HUES64 (cell line): ENCODE measurements around the gene RAB6A.
"Not testable (repeated sequence)": the region's sequence is repeated elsewhere in the genome, so short reads cannot be mapped to it uniquely, and the experiment has no call there.

Source experiments
- H3K27ac ChIP-seq: 2 replicates; pipeline ENCODE4 v1.7.0; 2013; ENCODE audit warnings: low read depth, low read length, inconsistent platforms
- H3K27me3 ChIP-seq: 2 replicates; pipeline ENCODE4 v1.6.1; 2013; ENCODE audit warnings: mild to moderate bottlenecking, low read length; ENCODE audit not compliant: insufficient read depth
- H3K36me3 ChIP-seq: 2 replicates; pipeline ENCODE4 v1.6.1; 2013; ENCODE audit warnings: mild to moderate bottlenecking, low read length; ENCODE audit not compliant: insufficient read depth
- H3K4me1 ChIP-seq: 2 replicates; pipeline ENCODE4 v1.6.1; 2013; ENCODE audit warnings: mild to moderate bottlenecking, low read length, moderate library complexity; ENCODE audit not compliant: insufficient read depth
- H3K4me3 ChIP-seq: 2 replicates; pipeline ENCODE4 v1.5.1; 2013; ENCODE audit warnings: mild to moderate bottlenecking, low read length, moderate library complexity
- H3K9ac ChIP-seq: 2 replicates; pipeline ENCODE4 v1.6.1; 2013; ENCODE audit warnings: mild to moderate bottlenecking, low read depth, low read length
- H3K9me3 ChIP-seq: 2 replicates; pipeline ENCODE4 v1.6.1; 2013; ENCODE audit warnings: low read depth, low read length; ENCODE audit not compliant: insufficient read depth
- WGBS: fragments of 150-250, 120-280 bp; methylation state at CpG from one replicate; pipeline ENCODE4 v1.1.7; 2013; ENCODE audit warnings: missing lambda C conversion rate; 5-methylcytosine and 5-hydroxymethylcytosine counted together

Gene RAB6A

DNA sequence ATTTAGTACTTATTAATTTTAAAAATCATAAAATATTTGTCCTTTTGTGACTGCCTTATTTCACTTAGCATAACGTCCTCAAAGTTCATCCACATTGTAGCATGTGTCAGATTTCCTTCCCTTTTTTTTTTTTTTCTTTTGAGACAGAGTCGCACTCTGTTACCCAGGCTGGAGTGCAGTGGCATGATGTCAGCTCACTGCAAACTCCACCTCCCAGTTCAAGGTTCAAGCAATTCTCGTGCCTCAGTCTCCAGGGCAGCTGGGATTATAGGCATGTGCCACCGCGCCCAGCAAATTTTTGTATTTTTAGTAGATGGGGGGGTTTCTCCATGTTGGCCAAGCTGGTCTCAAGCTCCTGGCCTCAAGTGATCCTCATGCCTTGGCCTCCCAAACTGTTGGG is 10.6 kb downstream of the RAB6A start:
- Histone ChIP-seq H3K4me3 (no peak overlapping the region), H3K4me1 (no peaks in the 10 kb centered on the region), H3K9ac (no peak overlapping the region), H3K27me3 (no peaks in the 10 kb centered on the region), H3K27ac (no peak overlapping the region), H3K9me3 (no peaks in the 10 kb centered on the region), H3K36me3 (no peaks in the 10 kb centered on the region)
- 90% methylated on average over 5 of the region's 5 CpGs for WGBS

GRCh38 chr11:73749118-73749517 is 11.8 kb downstream of the RAB6A start:
- H3K27ac ChIP-seq, result no peak overlapping the region
- H3K4me3 ChIP-seq, result no peak overlapping the region
- H3K36me3 ChIP-seq, result no peaks in the 10 kb centered on the region
- H3K27me3 ChIP-seq, result no peaks in the 10 kb centered on the region
- no peaks in the 10 kb centered on the region for H3K4me1 ChIP-seq
- WGBS, result 94% methylated on average over 6 of the region's 7 CpGs
- H3K9me3 ChIP-seq, result no peaks in the 10 kb centered on the region
- H3K9ac ChIP-seq, result no peak overlapping the region

- H3K27ac ChIP-seq, result no peak overlapping the region
- H3K9me3 ChIP-seq, result no peaks in the 10 kb centered on the region
- no peaks in the 10 kb centered on the region for H3K27me3 ChIP-seq
- H3K36me3 ChIP-seq, result no peaks in the 10 kb centered on the region
- WGBS, result 95% methylated on average over 4 of the region's 5 CpGs
- no peak overlapping the region for H3K9ac ChIP-seq
- H3K4me1 ChIP-seq, result no peaks in the 10 kb centered on the region
- no peak overlapping the region for H3K4me3 ChIP-seq
Observed at GRCh38 chr11:73748300-73748699, 12.6 kb downstream of the RAB6A start.

GRCh38 chr11:73747762-73748161 is 13.1 kb downstream of the RAB6A start:
- Histone ChIP-seq H3K9ac (no peak overlapping the region), H3K4me1 (no peaks in the 10 kb centered on the region), H3K36me3 (no peaks in the 10 kb centered on the region), H3K9me3 (no peaks in the 10 kb centered on the region), H3K27ac (no peak overlapping the region), H3K27me3 (no peaks in the 10 kb centered on the region), H3K4me3 (no peak overlapping the region)
- 100% methylated on average over 2 of the region's 3 CpGs for WGBS

GRCh38 chr11:73746701-73747100 is 14.2 kb downstream of the RAB6A start:
- Histone ChIP-seq H3K9me3 (no peaks in the 10 kb centered on the region), H3K27ac (no peak overlapping the region), H3K27me3 (no peaks in the 10 kb centered on the region), H3K4me3 (no peak overlapping the region), H3K4me1 (no peaks in the 10 kb centered on the region), H3K9ac (no peak overlapping the region), H3K36me3 (no peaks in the 10 kb centered on the region)
- WGBS, result 95% methylated on average over 11 of the region's 13 CpGs

DNA sequence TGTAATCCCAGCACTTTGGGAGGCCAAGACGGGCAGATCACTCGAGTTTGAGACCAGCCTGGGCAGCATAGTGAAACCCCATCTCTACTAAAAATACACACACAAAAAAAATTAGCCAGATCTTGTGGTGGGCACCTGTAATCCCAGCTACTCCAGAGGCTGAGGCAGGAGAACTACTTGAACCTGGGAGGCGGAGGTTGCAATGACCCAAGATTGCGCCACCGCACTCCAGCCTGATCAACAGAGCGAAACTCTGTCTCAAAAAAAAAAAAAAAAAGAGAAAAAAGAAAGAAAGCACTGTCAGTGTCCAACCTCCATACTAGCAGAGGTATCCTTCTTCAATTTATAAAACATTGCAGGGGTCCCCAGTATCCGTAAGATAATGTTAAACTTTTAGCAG is 17.8 kb downstream of the RAB6A start:
- no peak overlapping the region for H3K9ac ChIP-seq
- no peaks in the 10 kb centered on the region; the same call in 1 of the 2 replicates for H3K4me1 ChIP-seq
- H3K9me3 ChIP-seq, result no peaks in the 10 kb centered on the region
- no peak overlapping the region for H3K27ac ChIP-seq
- H3K4me3 ChIP-seq, result no peak overlapping the region
- no peaks in the 10 kb centered on the region for H3K27me3 ChIP-seq
- 92% methylated on average over 7 of the region's 7 CpGs for WGBS
- H3K36me3 ChIP-seq, result no peaks in the 10 kb centered on the region

DNA sequence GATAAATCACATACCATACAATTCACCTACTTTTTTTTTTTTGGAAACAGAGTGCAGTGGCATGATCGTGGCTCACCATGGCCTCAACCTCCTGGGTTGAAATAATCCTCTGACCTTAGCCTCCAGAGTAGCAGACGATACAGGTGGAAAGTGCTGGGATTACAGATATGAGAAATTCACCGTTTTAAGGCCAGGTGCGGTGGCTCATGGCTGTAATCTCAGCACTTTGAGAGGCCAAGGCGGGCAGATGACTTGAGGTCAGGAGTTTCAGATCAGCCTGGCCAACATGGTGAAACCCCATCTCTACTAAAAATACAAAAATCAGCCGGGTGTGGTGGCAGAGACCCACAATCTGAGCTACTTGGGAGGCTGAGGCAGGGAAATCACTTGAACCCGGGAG is 24.9 kb downstream of the RAB6A start:
- H3K36me3 ChIP-seq, H3K27me3 ChIP-seq, H3K27ac ChIP-seq, H3K4me3 ChIP-seq, H3K9me3 ChIP-seq, H3K4me1 ChIP-seq, H3K9ac ChIP-seq: not testable (repeated sequence)
- 86% methylated on average over 7 of the region's 7 CpGs for WGBS

DNA sequence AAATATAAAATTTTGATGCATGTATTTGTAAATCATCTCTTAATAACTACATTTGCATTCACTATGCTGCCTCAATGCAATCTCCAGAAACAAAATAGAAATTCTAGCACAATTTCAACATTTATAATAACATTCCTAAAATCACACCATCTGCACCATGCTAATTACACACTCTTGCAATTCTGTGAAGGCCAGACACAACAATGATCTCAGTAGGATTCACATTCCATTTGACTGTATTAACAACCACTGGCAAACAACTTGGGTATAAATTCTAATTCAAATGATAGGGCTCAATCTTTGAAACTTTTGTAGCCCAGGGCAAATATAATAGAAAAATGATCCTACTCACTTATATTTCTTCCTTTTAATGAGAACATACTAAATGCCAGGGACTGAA is 25.9 kb downstream of the RAB6A start:
- H3K4me3 ChIP-seq, result no peak overlapping the region
- no peak overlapping the region for H3K27ac ChIP-seq
- H3K27me3 ChIP-seq, result no peaks in the 10 kb centered on the region
- no peak overlapping the region for H3K9ac ChIP-seq
- peaks cover 8% of the 10 kb centered on the region; the same call in 1 of the 2 replicates for H3K9me3 ChIP-seq
- H3K36me3 ChIP-seq, result 0 out of 2 replicates have a peak, but pooled peaks cover 2% of the 10 kb centered on the region
- H3K4me1 ChIP-seq, result no peaks in the 10 kb centered on the region; the same call in 1 of the 2 replicates

GRCh38 chr11:73734011-73734410 is 26.9 kb downstream of the RAB6A start:
- 90% methylated on average over 8 of the region's 8 CpGs for WGBS
- not testable (repeated sequence) for H3K4me3 ChIP-seq, H3K27ac ChIP-seq, H3K36me3 ChIP-seq, H3K9ac ChIP-seq, H3K9me3 ChIP-seq, H3K27me3 ChIP-seq, H3K4me1 ChIP-seq

GRCh38 chr11:73732936-73733335 is 27.9 kb downstream of the RAB6A start:
- 87% methylated on average over 7 of the region's 7 CpGs for WGBS
- not testable (repeated sequence) for H3K9ac ChIP-seq, H3K4me1 ChIP-seq, H3K27ac ChIP-seq, H3K4me3 ChIP-seq, H3K9me3 ChIP-seq, H3K27me3 ChIP-seq
- H3K36me3 ChIP-seq, result peaks cover 11% of the 10 kb centered on the region

GRCh38 chr11:73729594-73730206 is 31.2 kb downstream of the RAB6A start:
- Histone ChIP-seq H3K4me3 (no peak overlapping the region), H3K4me1 (no peaks in the 10 kb centered on the region), H3K9ac (no peak overlapping the region), H3K27me3 (no peaks in the 10 kb centered on the region), H3K36me3 (peaks cover 11% of the 10 kb centered on the region), H3K27ac (no peak overlapping the region), H3K9me3 (0 out of 2 replicates have a peak, but pooled peaks cover 4% of the 10 kb centered on the region)
- 81% methylated on average over 2 of the region's 3 CpGs for WGBS

- 83% methylated on average over 2 of the region's 2 CpGs for WGBS
- Histone ChIP-seq H3K36me3 (peaks cover 10% of the 10 kb centered on the region), H3K9me3 (no peaks in the 10 kb centered on the region), H3K4me3 (no peak overlapping the region), H3K27ac (no peak overlapping the region), H3K9ac (no peak overlapping the region), H3K27me3 (no peaks in the 10 kb centered on the region), H3K4me1 (no peaks in the 10 kb centered on the region)
Observed at GRCh38 chr11:73728000-73728399, 32.9 kb downstream of the RAB6A start.
